ENCODE measurements around the gene PLEK2.

DNA sequence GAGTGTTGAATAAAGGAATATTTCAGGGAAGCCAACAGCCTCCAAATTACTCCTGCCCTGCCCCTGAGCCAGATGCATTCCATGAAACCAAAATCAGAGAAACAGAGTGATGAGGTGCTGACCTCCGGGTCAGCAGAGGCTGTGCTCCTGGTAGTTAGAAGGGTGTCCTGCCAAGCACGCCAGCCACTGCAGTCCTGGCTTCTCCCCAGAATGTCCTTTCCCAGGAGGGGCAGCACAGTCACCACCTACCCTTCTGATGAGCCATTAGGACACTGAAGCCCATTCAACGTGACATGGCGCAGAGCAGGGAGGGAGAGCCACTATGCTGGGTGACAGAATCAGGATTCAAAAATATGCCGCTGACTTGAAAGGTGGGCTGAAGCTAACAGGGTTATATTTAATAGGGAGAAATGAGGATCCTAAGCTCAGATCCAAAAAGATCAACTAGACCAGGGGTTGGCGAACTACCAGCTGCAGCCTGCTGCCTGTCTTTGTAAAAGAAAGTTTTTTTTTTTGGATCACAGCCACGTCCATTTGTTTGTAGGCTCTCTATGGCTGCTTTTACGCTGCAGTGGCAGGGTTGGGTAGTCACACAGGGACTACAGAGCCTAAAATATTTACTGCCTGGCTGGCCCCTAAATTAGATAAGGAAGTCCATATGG is 34.5 kb upstream of the PLEK2 start:
- no peak for TF ChIP-seq EZH2phosphoT487 (IDR thresholded peaks at IDR 0.05; ENCODE audit: borderline replicate concordance, low read length)
- TF ChIP-seq, protein P1, sequence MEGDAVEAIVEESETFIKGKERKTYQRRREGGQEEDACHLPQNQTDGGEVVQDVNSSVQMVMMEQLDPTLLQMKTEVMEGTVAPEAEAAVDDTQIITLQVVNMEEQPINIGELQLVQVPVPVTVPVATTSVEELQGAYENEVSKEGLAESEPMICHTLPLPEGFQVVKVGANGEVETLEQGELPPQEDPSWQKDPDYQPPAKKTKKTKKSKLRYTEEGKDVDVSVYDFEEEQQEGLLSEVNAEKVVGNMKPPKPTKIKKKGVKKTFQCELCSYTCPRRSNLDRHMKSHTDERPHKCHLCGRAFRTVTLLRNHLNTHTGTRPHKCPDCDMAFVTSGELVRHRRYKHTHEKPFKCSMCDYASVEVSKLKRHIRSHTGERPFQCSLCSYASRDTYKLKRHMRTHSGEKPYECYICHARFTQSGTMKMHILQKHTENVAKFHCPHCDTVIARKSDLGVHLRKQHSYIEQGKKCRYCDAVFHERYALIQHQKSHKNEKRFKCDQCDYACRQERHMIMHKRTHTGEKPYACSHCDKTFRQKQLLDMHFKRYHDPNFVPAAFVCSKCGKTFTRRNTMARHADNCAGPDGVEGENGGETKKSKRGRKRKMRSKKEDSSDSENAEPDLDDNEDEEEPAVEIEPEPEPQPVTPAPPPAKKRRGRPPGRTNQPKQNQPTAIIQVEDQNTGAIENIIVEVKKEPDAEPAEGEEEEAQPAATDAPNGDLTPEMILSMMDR (IDR thresholded peaks at IDR 0.05; ENCODE audit: low read depth, low read length, poor library complexity, severe bottlenecking) = no peak

All from DOHH2 (cell line).